Coronary artery (tissue), 2 donors: ENCODE measurements around the gene SCYL1.

Source experiments
- DNase-seq: peaks from one replicate; pipeline ENCODE4 v3.0.0-alpha.2; 2017; ENCODE audit warnings: low spot score
- H3K27ac ChIP-seq, 2 donors: fragments of 200-600 bp; sonication (generic); one replicate each; pipeline ENCODE4 v1.5.1; 2016 to 2019
- H3K4me3 ChIP-seq: fragments of 200-600 bp; sonication (generic); 2 replicates; pipeline ENCODE4 v1.5.1; 2016; ENCODE audit warnings: mild to moderate bottlenecking, moderate library complexity
- CTCF ChIP-seq: fragments of 200-600 bp; sonication (generic); IDR thresholded peaks from one replicate; pipeline ENCODE4 v1.5.1; 2019; ENCODE audit warnings: antibody characterized with exemption

SCYL1 gene

DNA sequence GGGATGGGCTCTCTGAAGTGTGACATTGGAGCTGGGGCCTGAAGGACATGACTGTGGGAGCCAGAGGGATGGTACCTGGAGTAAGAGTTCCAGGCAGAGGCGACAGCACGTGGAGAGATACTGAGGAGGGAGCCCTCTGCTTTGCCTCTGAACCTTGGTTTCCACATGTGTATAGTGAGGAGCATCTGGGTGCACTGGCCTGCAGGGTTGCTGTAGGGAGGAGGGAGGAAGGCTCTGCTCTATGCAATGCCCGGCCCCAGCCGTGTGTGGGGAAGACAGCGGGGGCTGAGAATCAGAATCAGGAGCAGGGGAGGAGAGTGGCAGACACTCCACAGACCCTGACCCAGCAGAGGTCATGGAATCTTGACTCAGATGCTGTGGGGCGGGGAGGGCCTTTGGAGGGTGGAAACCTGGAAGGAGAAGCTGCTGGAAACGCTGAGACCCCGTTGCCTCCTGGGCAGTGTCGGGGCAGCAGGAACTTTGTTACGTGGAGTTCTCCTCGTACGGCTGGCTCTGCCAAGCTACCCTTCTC lies 4.0 kb downstream of the SCYL1 start:
- no peak for TF ChIP-seq CTCF
- Histone ChIP-seq H3K27ac (no peak overlapping the region), H3K4me3 (no peak overlapping the region)
- no peak for DNase-seq

- no peak for DNase-seq
- Histone ChIP-seq H3K27ac (no peak overlapping the region), H3K4me3 (no peak overlapping the region)
- TF ChIP-seq CTCF: no peak
Observed at GRCh38 chr11:65529475-65530156, 4.7 kb downstream of the SCYL1 start.

GRCh38 chr11:65530157-65530496 lies 5.2 kb downstream of the SCYL1 start:
- TF ChIP-seq CTCF: no peak
- Histone ChIP-seq H3K27ac (no peak overlapping the region), H3K4me3 (no peak overlapping the region)
- DNase-seq: no peak

- Histone ChIP-seq H3K4me3 (no peak overlapping the region), H3K27ac (no peak overlapping the region)
- no peak for TF ChIP-seq CTCF
- no peak for DNase-seq
Observed at GRCh38 chr11:65532388-65533064, 7.6 kb downstream of the SCYL1 start.

GRCh38 chr11:65535102-65535501 lies 10.2 kb downstream of the SCYL1 start:
- no peak for TF ChIP-seq CTCF
- no peak overlapping the region for H3K4me3 ChIP-seq
- no peak overlapping the region for H3K27ac ChIP-seq
- no peak for DNase-seq

DNA sequence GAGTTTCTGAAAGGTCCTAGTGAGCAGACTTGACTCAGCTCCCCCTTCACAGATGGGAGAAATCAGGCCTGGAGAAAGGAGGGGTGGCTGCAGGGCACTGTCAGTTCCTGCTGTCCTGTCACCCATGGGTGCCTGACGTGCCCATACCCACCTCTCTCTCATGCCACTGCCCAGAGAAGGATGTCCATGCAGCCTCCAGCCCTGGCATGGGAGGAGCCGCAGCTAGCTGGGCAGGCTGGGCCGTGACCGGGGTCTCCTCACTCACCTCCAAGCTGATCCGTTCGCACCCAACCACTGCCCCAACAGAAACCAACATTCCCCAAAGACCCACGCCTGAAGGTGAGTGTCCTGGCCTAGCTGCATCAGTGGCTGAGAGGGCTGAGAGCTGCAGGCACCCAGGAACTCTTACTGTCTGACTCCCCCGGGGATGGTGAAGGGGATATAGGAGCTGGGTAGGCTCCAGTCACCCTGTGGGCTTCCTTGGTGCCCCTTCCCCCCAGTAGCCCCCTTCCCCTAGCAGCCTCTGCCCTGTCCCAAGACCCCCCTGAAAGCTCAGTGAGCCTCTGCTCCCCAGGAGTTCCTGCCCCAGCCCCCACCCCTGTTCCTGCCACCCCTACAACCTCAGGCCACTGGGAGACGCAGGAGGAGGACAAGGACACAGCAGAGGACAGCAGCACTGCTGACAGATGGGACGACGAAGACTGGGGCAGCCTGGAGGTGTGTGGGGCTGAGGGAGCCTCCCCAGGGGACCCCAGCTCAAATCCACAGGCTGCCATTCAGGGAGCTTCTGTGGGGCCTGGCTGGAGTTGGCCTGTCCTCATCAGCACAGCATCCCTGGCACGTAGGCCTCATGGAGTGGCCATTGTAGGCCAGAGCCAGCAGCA lies 11.8 kb downstream of the SCYL1 start:
- Histone ChIP-seq H3K27ac (peak overlapping the region in 1 of 2 donors; percentile 29), H3K4me3 (no peak overlapping the region)
- TF ChIP-seq CTCF: no peak
- DNase-seq: no peak
